PC-9 (cell line): ENCODE measurements around the gene LRRTM4. TPM values are rescaled to one million over a fixed set of nuclear protein-coding genes. Genes with fewer than 3 reads are reported as not detected.

Source experiments
- BruUV-seq: library from RNA; stranded (reverse); fragments of 400-500 nt; replicated peaks from 2 replicates; lab custom pipeline; 2021; lab: Mats Ljungman, UMichigan
- CTCF ChIA-PET: fragments of 300-600 bp; sonication (Branson Sonifier 250); formaldehyde crosslinking; loops from one replicate; lab custom pipeline; 2022; ENCODE audit warnings: antibody characterized with exemption; lab: Charles Lee
- POLR2A ChIA-PET: fragments of 300-600 bp; sonication (Branson Sonifier 250); formaldehyde crosslinking; loops from one replicate; lab custom pipeline; 2022; ENCODE audit warnings: antibody characterized with exemption; ENCODE audit not compliant: unreplicated experiment; lab: Charles Lee
- DNase-seq, 2 experiments: peaks; one replicate each; pipeline versions ENCODE4 v3.0.0 to v3.0.0-alpha.2; 2015 to 2022; ENCODE audit warnings: mixed read lengths in 1 of 2
- H2AFZ ChIP-seq: fragments of 200-600 bp; sonication (generic); 2 replicates; pipeline ENCODE4 v1.8.1; 2017; ENCODE audit warnings: antibody characterized with exemption
- H3F3A ChIP-seq: fragments of 200-600 bp; sonication (generic); 2 replicates; pipeline ENCODE4 v1.8.1; 2017; ENCODE audit warnings: antibody characterized with exemption, mild to moderate bottlenecking, low read depth; ENCODE audit not compliant: insufficient read depth
- H3K27ac ChIP-seq: fragments of 200-600 bp; sonication (generic); 2 replicates; pipeline ENCODE4 v1.6.1; 2016; ENCODE audit warnings: mixed run types
- H3K27me3 ChIP-seq: fragments of 200-600 bp; sonication (generic); 2 replicates; pipeline ENCODE4 v1.6.1; 2016; ENCODE audit warnings: low read depth, mixed run types; ENCODE audit not compliant: insufficient read depth
- H3K36me3 ChIP-seq: fragments of 200-600 bp; sonication (generic); 2 replicates; pipeline ENCODE4 v1.6.1; 2016; ENCODE audit warnings: low read depth, mixed run types
- H3K4me1 ChIP-seq: fragments of 200-600 bp; sonication (generic); replicated peaks from 2 replicates; pipeline ENCODE4 v1.6.1; 2016; ENCODE audit warnings: mixed run types; ENCODE audit not compliant: insufficient read depth
- H3K4me2 ChIP-seq: fragments of 200-600 bp; sonication (generic); 2 replicates; pipeline ENCODE4 v1.6.1; 2017; ENCODE audit warnings: mixed run types
- H3K4me3 ChIP-seq: fragments of 200-600 bp; sonication (generic); 2 replicates; pipeline ENCODE4 v1.6.1; 2016; ENCODE audit warnings: mixed run types
- H3K79me2 ChIP-seq: fragments of 200-600 bp; sonication (generic); 2 replicates; pipeline ENCODE4 v1.6.1; 2017; ENCODE audit warnings: low read depth, mixed run types
- H3K9me2 ChIP-seq: fragments of 200-600 bp; sonication (generic); 2 replicates; pipeline ENCODE4 v1.8.1; 2017; ENCODE audit warnings: mild to moderate bottlenecking; ENCODE audit not compliant: insufficient read depth
- H3K9me3 ChIP-seq: fragments of 200-600 bp; sonication (generic); 2 replicates; pipeline ENCODE4 v1.8.1; 2016; ENCODE audit warnings: low read depth; ENCODE audit not compliant: insufficient read depth
- H4K20me1 ChIP-seq: fragments of 200-600 bp; sonication (generic); 2 replicates; pipeline ENCODE4 v1.8.1; 2017; ENCODE audit not compliant: insufficient read depth
- EZH2 ChIP-seq: fragments of 200-600 bp; sonication (generic); IDR thresholded peaks from 2 replicates; pipeline ENCODE4 v1.8.0; 2017; ENCODE audit warnings: antibody characterized with exemption, low read depth
- intact Hi-C: fragments of 100-400 bp; cut with micrococcal nuclease; formaldehyde crosslinking; loops from one replicate; pipeline ENCODE4 v1.10.0; 2022; ENCODE audit not compliant: unreplicated experiment
- total RNA-seq: library from RNA; stranded (reverse); gene quantifications from 2 replicates; pipeline ENCODE4 v1.2.3, GENCODE V29; 2021
- TF ChIP-seq, protein P1 (sequence below): fragments of 200-600 bp; sonication (generic); conservative IDR thresholded peaks from 2 replicates; pipeline ENCODE4 v1.6.1; 2017; ENCODE audit warnings: mixed run types, antibody characterized with exemption, mild to moderate bottlenecking, moderate library complexity

LRRTM4 gene
- total RNA-seq, 1 experiment from 2014 or later, result 2.2 TPM

- Histone ChIP-seq H4K20me1 (no peaks in the 10 kb centered on the region), H3K4me1 (no peaks in the 10 kb centered on the region), H3K9me3 (no peaks in the 10 kb centered on the region), H2AFZ (no peak overlapping the region), H3K4me3 (no peak overlapping the region), H3K9me2 (peaks cover 5% of the 10 kb centered on the region; the same call in 1 of the 2 replicates), H3K4me2 (no peak overlapping the region), H3K79me2 (no peaks in the 10 kb centered on the region), H3F3A (no peaks in the 10 kb centered on the region), H3K36me3 (no peaks in the 10 kb centered on the region), H3K27ac (no peak overlapping the region), H3K27me3 (no peaks in the 10 kb centered on the region)
- CTCF ChIA-PET, result no interaction called here
- POLR2A ChIA-PET, result no interaction called here
- no peak for TF ChIP-seq EZH2
- TF ChIP-seq, protein P1, sequence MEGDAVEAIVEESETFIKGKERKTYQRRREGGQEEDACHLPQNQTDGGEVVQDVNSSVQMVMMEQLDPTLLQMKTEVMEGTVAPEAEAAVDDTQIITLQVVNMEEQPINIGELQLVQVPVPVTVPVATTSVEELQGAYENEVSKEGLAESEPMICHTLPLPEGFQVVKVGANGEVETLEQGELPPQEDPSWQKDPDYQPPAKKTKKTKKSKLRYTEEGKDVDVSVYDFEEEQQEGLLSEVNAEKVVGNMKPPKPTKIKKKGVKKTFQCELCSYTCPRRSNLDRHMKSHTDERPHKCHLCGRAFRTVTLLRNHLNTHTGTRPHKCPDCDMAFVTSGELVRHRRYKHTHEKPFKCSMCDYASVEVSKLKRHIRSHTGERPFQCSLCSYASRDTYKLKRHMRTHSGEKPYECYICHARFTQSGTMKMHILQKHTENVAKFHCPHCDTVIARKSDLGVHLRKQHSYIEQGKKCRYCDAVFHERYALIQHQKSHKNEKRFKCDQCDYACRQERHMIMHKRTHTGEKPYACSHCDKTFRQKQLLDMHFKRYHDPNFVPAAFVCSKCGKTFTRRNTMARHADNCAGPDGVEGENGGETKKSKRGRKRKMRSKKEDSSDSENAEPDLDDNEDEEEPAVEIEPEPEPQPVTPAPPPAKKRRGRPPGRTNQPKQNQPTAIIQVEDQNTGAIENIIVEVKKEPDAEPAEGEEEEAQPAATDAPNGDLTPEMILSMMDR, result no peak
- no TSS peak for BruUV-seq
- intact Hi-C loops, result no loop called here
- DNase-seq, result no peak
Observed at GRCh38 chr2:76928026-76928425, 594.1 kb downstream of the LRRTM4 start.

DNA sequence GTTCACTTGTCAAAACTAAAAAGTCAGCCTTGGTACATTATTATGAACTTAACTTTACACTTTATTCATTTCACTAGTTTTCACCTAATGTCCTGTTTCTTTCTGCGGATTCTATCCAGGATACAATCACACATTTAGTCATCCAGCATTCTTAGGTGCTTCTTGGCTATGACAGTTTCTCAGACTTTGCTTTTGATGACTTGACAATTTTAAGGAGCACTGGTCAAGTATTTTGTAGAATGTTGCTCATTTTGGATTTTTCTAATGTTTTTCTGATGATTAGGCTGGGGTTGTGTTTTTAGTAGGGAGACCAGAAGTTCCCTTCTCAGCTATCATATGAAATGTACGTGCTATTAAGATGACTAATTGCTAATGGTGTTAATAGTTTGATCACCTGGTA, 601.2 kb downstream of the LRRTM4 start:
- H3K27ac ChIP-seq, result no peak overlapping the region
- H3F3A ChIP-seq, result no peaks in the 10 kb centered on the region
- no peaks in the 10 kb centered on the region for H3K36me3 ChIP-seq
- BruUV-seq, result no TSS peak
- no peaks in the 10 kb centered on the region for H3K9me3 ChIP-seq
- DNase-seq, result no peak
- H3K4me2 ChIP-seq, result no peak overlapping the region
- H3K79me2 ChIP-seq, result no peaks in the 10 kb centered on the region
- TF ChIP-seq, protein P1, result no peak
- TF ChIP-seq EZH2, result no peak
- H4K20me1 ChIP-seq, result no peaks in the 10 kb centered on the region
- ChIA-PET POLR2A (no interaction called here), CTCF (no interaction called here)
- peaks cover 6% of the 10 kb centered on the region; the same call in 1 of the 2 replicates for H3K27me3 ChIP-seq
- no peaks in the 10 kb centered on the region for H3K4me1 ChIP-seq
- no peaks in the 10 kb centered on the region for H3K9me2 ChIP-seq
- no peak overlapping the region for H3K4me3 ChIP-seq
- no peak overlapping the region for H2AFZ ChIP-seq
- intact Hi-C loops, result no loop called here

DNA sequence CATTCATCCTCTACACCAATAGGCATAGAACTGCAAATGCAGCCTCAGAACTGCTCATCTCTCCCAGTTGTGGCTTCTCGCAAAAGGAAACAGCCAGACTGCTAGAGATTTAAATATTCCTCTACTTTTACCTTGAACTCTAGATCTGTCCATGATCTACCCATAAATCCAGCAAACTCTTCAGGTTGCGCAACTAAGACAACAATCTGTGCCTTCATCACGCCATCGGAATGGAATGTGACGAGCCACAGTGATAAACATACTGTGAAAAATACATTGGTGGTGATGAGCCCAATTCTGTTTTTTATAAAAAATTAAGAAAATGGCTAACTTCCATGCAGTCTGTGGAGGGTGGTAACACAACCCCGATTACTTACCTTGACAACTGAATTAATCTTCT, 626.7 kb downstream of the LRRTM4 start:
- no peak overlapping the region for H3K4me3 ChIP-seq
- intact Hi-C loops, result no loop called here
- CTCF ChIA-PET, result no interaction called here
- POLR2A ChIA-PET, result no interaction called here
- no peak overlapping the region for H3K4me2 ChIP-seq
- no TSS peak for BruUV-seq
- no peak overlapping the region for H2AFZ ChIP-seq
- no peaks in the 10 kb centered on the region for H3K4me1 ChIP-seq
- no peak for DNase-seq
- TF ChIP-seq, protein P1, result no peak
- TF ChIP-seq EZH2, result no peak
- no peaks in the 10 kb centered on the region for H3K9me3 ChIP-seq
- H3F3A ChIP-seq, result no peaks in the 10 kb centered on the region
- H3K27me3 ChIP-seq, result no peaks in the 10 kb centered on the region
- no peaks in the 10 kb centered on the region for H3K79me2 ChIP-seq
- no peaks in the 10 kb centered on the region for H3K9me2 ChIP-seq
- H3K27ac ChIP-seq, result no peak overlapping the region
- no peaks in the 10 kb centered on the region for H4K20me1 ChIP-seq
- H3K36me3 ChIP-seq, result no peaks in the 10 kb centered on the region
